Fibroblast of mammary gland (primary cell): Measurements from ENCODE around the gene AMBP.

Source experiments
- DNase-seq: peaks from one replicate; pipeline ENCODE4 v3.0.0-alpha.2; 2010; ENCODE audit warnings: low read depth
- H3K4me3 ChIP-seq: 2 replicates; pipeline ENCODE4 v1.5.1; 2011; ENCODE audit warnings: low read depth, mild to moderate bottlenecking, low read length, moderate library complexity; ENCODE audit not compliant: control insufficient read depth
- TF ChIP-seq, protein P1 (sequence below): conservative IDR thresholded peaks from 2 replicates; pipeline ENCODE4 v1.5.1; 2011; ENCODE audit warnings: low read depth, low read length, inconsistent platforms; ENCODE audit not compliant: control insufficient read depth, insufficient read depth

AMBP gene

DNA sequence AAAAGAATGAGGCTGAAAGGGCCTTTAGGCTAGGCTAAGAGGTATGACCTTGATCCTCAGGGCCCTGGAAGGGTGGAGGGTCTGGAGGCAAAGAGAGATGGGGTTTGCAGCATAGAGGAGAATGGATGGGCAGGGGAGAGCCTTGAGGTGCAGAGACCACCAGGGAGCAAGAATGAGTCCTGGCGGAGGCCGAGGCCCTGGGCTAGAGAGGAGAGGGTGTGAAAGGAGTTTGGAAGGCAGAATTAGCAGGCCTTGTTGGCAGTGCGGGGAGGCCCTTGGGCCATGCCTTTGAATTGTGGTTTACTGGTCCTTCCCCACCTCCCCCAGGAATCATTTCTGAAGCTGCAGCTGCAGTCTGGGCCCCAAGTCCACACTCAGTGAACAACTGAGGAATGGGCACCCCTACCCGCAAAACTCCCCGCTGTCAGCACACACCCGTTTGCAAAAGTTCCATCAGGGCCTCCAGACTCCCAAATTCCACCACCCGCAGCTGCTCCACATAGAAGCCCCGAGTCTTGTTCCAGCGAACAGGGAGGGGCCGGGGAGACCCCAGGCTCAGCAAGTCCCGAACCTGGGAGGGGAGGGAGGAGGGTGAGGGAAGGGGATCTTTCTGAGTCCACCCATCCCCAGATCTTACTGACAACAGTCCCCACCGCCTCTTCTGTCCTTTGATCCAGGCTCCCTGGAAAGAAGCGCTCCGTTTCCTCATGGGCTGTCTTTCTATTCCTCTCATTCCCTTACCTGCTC, 18.9 kb upstream of the AMBP start:
- no peak for DNase-seq
- TF ChIP-seq, protein P1, sequence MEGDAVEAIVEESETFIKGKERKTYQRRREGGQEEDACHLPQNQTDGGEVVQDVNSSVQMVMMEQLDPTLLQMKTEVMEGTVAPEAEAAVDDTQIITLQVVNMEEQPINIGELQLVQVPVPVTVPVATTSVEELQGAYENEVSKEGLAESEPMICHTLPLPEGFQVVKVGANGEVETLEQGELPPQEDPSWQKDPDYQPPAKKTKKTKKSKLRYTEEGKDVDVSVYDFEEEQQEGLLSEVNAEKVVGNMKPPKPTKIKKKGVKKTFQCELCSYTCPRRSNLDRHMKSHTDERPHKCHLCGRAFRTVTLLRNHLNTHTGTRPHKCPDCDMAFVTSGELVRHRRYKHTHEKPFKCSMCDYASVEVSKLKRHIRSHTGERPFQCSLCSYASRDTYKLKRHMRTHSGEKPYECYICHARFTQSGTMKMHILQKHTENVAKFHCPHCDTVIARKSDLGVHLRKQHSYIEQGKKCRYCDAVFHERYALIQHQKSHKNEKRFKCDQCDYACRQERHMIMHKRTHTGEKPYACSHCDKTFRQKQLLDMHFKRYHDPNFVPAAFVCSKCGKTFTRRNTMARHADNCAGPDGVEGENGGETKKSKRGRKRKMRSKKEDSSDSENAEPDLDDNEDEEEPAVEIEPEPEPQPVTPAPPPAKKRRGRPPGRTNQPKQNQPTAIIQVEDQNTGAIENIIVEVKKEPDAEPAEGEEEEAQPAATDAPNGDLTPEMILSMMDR: no peak
- no peak overlapping the region for H3K4me3 ChIP-seq

DNA sequence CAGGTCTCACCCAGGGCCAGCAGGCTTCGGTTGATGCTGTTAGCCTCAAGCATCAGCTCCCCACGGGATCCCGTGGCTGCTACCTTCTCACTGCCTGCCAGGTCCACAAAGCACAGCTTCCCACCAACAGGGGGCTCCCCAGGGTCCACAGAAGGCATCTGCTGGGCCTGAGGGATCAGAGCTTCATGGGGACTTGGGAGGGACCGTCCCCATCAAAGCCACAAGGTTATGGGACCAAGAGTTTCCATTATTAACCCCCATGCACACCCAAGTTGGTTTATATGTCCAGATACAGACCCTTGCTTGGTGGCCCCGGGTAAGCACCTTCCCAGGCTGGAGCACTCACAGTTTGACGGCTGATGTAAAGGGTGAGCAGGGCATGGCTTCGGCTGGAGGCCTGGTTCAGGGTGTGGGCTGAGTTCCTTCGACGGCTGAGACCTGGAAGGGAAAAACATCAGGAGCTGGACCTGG, 18.0 kb upstream of the AMBP start:
- TF ChIP-seq, protein P1: peak; percentile 15
- H3K4me3 ChIP-seq: no peak overlapping the region
- DNase-seq: no peak

DNA sequence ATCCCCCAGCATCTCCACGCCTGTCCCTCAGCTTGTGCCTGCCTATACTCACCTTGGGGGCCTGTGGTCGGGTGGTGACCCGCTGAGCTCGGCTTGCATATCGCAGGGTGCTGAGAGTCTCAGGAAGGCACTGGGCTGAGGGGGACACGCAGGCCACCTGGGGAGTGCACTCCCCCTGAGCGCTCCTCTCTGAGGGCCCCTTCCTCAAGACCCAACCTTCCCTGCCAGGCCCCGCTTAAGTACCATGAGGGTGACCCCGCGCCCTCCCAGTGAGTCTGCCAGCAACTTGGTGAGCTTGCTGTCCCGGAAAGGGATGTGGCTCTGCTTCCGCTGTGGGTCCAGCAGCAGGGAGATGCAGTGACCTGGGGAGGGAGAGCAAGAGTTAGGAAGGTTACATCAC, 16.9 kb upstream of the AMBP start:
- DNase-seq: no peak
- H3K4me3 ChIP-seq: no peak overlapping the region
- TF ChIP-seq, protein P1: no peak

DNA sequence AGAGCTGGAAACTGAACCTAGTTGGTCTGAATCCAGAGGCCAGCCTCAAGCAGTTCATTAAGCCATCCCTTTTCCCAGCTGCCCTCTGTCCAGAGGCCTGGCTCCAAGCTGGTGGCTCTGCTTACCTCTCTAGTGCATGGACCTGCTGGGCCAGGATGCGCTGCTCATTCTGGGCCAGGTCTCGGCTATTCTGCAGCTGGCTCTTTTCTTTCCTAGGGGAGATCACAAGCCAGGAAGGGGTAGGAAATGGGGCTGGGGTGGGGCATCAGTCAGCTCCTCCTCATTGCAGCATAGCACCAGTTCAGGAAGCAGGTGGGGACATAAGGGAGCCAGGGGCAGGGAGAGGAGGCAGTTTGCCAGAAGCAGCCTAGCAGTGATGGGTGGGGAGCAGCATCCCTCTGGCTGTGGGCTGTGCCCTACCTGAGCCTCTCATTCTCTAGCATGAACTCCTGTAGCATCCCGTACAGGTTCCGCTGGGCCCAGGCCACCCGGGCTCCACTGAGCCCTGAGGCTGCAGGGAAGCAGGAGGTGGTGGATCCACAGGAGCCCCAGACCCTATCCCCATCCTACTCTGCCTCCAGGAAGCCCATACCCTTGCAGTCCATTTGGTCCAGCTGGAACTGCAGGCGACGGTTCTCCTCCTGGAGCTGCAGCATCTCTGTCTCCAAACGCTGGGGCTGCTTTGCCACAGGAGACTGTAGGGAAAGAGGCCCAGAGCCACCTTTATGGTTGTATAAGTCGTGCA, 15.8 kb upstream of the AMBP start:
- TF ChIP-seq, protein P1: no peak
- no peak overlapping the region for H3K4me3 ChIP-seq
- DNase-seq: no peak

DNA sequence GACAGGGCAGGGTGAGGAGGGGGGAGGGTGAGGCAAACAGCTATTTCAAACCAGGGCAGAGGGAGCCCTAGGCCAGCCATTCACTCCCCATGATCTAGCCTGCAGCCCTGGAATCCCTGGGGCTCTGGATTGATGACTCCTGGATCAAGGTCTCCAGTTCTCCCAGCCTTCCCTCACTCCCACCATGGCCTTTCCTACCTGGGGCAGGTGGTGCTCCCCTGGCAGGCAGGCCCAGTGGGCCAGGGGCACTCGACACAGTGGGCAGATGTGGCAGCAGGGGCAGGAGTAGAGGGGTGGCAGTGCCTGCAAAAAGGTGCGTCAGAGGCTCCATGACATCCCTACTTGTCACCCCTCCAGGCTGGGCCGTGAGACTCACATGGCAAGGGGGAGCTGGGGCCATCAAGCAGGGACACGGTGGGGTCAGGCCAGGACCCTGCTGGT, 15.0 kb upstream of the AMBP start:
- H3K4me3 ChIP-seq: no peak overlapping the region
- TF ChIP-seq, protein P1: no peak
- DNase-seq: no peak

DNA sequence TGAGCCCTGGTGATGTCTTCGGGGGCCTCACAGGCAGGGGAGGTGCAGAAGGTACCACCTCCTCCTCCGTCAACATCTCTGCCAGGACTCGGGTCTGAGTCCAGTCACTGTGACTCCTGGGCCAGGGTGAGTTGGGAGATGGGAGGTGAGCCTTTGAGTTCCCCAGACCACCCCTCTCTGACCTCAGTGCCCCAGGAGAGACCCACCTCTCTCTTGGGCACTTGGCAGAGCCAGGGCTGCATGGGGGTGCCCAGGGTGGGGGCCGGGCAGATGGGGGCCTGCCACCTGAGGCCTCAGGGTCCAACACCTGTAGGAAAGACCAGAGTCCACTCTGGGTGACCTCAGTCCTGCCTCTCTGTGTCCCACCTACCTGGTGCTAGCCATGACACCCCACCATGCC, 14.2 kb upstream of the AMBP start:
- no peak for DNase-seq
- TF ChIP-seq, protein P1: no peak

More for the DNA sequence above, 14.2 kb upstream of the AMBP start:
- no peak overlapping the region for H3K4me3 ChIP-seq
